GM19463 (cell line): Measurements from ENCODE around the gene ACKR2.
"Not testable (repeated sequence)": the region's sequence is repeated elsewhere in the genome, so short reads cannot be mapped to it uniquely, and the experiment has no call there.

Source experiments
- ATAC-seq: cut with Tn5 transposase; IDR thresholded peaks from one replicate; pipeline ENCODE4 v1.9.1; 2021; ENCODE audit warnings: mild to moderate bottlenecking, moderate library complexity; ENCODE audit not compliant: unreplicated experiment

ACKR2 gene

GRCh38 chr3:42855219-42855546 is 45.9 kb downstream of the ACKR2 start:
- no peak for ATAC-seq

DNA sequence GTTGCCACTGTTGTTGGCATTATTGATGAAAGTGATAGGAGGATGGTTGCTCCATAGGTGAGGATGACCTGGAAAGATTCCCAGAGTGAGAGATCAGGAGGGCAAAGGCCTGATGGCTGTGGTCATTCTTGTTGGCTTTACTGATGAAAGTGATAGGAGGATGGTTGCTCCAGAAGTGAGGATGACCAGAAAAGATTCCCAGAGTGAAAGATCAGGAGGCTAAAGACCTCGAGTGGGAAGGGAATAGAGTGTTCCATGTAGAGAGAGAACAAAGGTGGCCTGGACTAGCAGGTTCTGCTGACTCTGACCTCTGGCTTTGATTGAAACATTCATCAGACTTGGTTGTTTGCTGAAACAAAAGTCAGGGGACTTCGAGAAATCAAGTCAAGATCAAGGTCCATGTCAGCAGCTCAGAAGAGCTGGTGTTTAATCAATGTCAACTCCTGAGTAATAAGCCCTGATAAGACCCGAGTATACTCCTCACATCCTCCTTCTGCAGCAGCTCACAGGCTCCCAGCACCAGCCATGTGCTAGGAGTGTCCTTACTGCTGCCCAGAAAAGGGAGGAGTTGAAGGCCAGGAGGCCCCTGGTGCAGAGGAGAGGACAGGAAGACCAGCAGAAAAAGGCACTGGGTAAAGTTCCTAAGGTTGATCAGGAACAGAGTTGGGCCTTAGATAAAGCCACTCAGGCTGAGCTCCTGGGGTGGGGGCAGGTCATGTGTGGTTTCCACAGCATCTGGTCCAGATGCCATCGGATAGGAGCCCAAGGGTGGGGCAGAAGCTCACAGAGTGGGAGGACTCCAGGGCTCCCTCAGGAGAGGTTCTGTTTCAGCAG is 46.5 kb downstream of the ACKR2 start:
- no peak for ATAC-seq

DNA sequence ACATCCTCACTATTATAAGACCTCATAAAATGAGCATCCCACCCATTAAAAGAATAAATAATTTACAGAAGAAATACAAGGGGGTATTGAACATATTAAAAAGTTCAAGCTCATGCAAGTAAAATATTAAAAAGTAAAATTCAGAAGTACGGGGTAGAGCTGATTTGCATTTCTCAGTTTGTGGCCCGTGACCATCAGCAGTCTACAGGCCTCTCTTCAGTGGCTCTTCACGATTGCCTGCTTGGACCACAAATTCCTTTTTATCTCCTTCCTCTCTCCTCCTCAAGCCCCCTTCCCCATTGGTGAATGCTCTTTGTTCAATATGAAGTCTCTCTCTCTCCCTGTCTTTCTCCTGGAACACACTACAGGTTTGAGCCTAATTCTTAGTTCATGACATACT is 47.3 kb downstream of the ACKR2 start:
- no peak for ATAC-seq

GRCh38 chr3:42864321-42864950 is 55.2 kb downstream of the ACKR2 start:
- ATAC-seq: no peak

GRCh38 chr3:42865256-42865655 is 56.0 kb downstream of the ACKR2 start:
- ATAC-seq: no peak

GRCh38 chr3:42867138-42867537 is 57.9 kb downstream of the ACKR2 start:
- ATAC-seq: no peak

GRCh38 chr3:42868841-42869240 is 59.6 kb downstream of the ACKR2 start:
- ATAC-seq: no peak

GRCh38 chr3:42871592-42872196 is 62.4 kb downstream of the ACKR2 start:
- no peak for ATAC-seq

- no peak for ATAC-seq
Measured at GRCh38 chr3:42872718-42873117, 63.5 kb downstream of the ACKR2 start.

DNA sequence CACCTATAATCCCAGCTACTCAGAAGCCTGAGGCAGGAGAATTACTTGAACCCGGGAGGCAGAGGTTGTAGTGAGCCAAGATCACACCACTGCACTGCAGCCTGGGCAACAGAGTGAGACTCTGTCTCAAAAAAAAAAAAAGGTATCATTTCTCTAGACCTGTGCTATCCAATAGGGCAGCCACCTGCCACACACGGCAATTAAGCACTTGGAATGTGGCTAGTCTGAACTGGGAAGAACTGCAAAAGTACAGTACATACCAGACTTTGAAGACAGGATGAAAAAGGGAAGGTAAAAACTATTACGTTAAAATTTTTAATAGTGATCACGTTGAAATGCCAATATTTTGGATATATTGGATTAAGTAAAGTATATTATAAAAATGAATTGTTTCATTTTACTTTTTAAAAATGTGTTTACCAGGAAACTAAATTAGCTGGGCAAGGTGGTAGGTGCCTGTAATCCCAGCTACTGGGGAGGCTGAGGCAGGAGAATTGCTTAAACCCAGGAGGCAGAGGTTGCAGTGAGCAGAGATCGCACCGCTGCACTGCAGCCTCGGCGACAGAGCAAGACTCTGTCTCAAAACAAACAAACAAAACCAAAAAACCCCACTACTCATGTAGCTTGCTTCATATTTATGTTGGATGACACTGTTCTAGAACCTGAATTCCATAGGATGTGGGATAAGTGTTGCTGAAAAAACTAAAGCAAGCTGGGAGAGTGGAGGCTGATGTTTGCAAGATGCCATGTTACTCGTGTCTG is 64.2 kb downstream of the ACKR2 start:
- no peak for ATAC-seq

DNA sequence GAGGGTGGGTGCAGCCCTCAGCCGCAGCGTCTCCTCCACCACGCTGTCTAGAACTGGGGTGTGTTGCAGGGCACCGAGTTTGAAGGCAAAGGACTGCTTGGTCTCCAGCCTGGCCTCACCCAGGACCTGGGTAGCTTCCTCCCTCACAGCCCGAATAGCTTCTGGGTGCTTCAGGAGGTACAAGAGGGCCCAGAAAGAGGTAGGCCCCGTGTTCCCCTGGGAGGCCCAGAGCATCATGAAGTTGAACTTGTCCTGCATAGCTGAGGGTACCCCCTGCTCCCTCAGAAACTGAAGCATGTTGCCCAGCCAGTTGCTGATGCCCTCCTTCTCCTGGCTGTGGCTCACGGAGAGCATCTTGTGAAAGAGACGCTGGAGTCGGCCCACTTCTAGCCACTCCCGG is 65.5 kb downstream of the ACKR2 start:
- ATAC-seq: no peak

DNA sequence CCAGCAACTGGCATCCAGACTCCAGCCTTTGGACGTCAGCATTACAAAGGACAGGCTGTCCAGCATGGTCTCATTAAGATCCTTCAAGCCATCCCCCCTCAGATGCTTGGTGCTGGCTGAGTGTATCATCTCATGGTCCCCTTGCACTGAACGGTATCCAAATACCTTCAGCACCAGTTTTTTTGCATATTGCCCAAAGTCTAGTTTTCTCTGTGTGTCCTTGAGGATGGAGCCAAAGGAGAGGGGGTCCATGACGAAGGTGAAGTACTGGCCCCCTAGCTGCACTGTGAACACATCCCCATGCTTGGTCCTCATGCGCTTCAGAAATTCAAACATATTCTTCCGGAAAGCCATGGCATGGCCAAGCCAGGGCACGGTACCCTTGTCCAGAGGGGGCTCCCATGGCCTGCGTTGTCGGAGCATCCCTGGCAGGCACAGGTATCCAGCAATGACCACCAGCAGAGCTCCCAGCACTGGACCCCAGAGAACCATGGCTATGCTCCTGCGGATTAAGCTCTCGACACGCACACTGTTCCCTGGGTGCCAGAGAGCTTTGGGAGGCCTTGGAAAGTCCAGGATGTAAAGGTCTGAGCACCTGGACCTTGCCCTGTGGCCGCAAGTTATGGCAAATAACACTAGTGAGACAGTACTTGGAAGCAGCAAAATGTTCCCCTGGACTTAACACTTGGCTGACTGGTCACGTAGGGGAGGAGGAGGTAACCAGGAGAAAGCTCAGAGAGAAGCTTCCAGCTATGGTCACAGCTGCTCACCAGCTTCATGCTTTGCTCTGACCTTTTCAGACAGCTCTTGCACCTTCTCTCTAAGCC is 66.3 kb downstream of the ACKR2 start, which contains the start of gene CYP8B1:
CYP8B1 (minus strand) TSS at position 555 of the 827 bp plus-strand sequence; CDS start at position 492, 63 bp downstream.
- ATAC-seq: no peak

GRCh38 chr3:42876401-42876800 is 67.2 kb downstream of the ACKR2 start:
- ATAC-seq: no peak

GRCh38 chr3:42876940-42877720 is 67.9 kb downstream of the ACKR2 start:
- ATAC-seq: no peak

DNA sequence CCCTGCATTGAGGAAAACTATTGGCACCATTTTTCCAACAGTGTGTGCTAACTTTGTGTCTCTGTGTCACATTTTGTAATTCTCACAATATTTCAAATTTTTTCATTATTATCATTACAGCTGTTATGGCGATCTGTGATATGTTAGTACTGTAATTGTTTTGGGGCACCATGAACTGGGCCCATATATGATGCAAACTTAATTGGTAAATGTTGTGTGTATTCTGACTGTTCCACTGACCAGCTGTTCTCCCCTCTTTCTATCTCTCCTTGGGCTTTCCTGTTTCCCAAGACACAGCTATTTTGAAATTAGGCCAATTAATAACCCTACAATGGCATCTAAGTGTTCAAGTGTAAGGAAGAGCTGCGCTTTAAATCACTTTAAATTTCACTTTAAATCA is 68.6 kb downstream of the ACKR2 start:
- ATAC-seq: no peak

GRCh38 chr3:42880183-42880582 is 70.9 kb downstream of the ACKR2 start:
- no peak for ATAC-seq

GRCh38 chr3:42880601-42881451 is 71.6 kb downstream of the ACKR2 start:
- peak; percentile 99 for ATAC-seq

- not testable (repeated sequence) for ATAC-seq
Measured at GRCh38 chr3:42883251-42883930, 74.1 kb downstream of the ACKR2 start.
